Measurements from ENCODE around the gene NCAM1.

DNA sequence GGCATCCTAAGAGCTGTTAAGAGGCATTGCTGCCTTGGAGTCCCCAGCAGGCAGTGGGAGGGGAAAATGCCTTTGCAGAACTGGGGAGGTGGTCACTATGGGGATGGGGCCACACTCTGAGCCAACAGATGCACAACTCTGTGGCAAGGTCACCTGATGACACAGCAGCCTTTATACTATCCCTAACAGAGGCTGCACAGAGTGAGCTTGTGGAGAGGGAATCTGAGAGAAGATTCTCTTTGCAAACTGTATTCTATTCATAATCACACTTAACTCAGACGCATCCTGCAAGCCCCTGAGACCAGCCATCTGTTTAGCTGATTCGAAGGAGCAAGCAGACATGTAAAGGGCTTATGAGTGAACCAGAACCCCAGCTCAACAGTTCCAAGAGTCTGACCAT lies 304.1 kb downstream of the NCAM1 start:
- no peak for TF ChIP-seq JUN (CRISPR knock-in tag; IDR thresholded peaks at IDR 0.05)
- no peak for TF ChIP-seq NFE2L1 (CRISPR knock-in tag; IDR thresholded peaks at IDR 0.05)
- no peak for TF ChIP-seq ZNF416 (CRISPR knock-in tag; IDR thresholded peaks at IDR 0.05)
